Right cardiac atrium (tissue), 5 donors: ENCODE results near the gene TPD52L1. TPM values are rescaled to one million over a fixed set of nuclear protein-coding genes. Genes with fewer than 3 reads are reported as not detected.

Experiments used
- ATAC-seq, 2 donors: fragments of 200-7000 bp; cut with Tn5 transposase; one replicate each; pipeline versions ENCODE4 v1.8.0 to v1.9.1; 2020; ENCODE audit warnings: moderate library complexity in 2 of 2, mild to moderate bottlenecking in 1 of 2
- DNase-seq, 3 donors: peaks; one replicate each; pipeline ENCODE4 v3.0.0-alpha.2; 2020
- H3K27ac ChIP-seq: one replicate; pipeline ENCODE4 v1.5.1; 2013; ENCODE audit warnings: mild to moderate bottlenecking, low read length, control low read depth, moderate library complexity
- H3K27me3 ChIP-seq: one replicate; pipeline ENCODE4 v1.6.1; 2013; ENCODE audit not compliant: control insufficient read depth, insufficient read depth
- H3K4me1 ChIP-seq: one replicate; pipeline ENCODE4 v1.6.1; 2013; ENCODE audit warnings: low read length; ENCODE audit not compliant: control insufficient read depth, insufficient read depth
- H3K4me3 ChIP-seq: one replicate; pipeline ENCODE4 v1.5.1; 2013; ENCODE audit warnings: low read length, control low read depth
- H3K9me3 ChIP-seq: one replicate; pipeline ENCODE4 v1.6.1; 2013; ENCODE audit warnings: low read length; ENCODE audit not compliant: control insufficient read depth
- WGBS: extraction: QIAGEN DNeasy Blood & Tissue Kit; methylation state at CpG from one replicate; pipeline ENCODE4 v1.1.7; 2013; 5-methylcytosine and 5-hydroxymethylcytosine counted together
- intact Hi-C, 4 donors: fragments of 100-400 bp; cut with DNase I; formaldehyde crosslinking; loops; one replicate each; pipeline versions ENCODE4 v1.11.0 to v1.14.0; 2022 to 2023
- polyA plus RNA-seq: library from polyadenylated mRNA; stranded (reverse); fragments of 200-250 nt; gene quantifications from one replicate; pipeline ENCODE4 v1.2.3, GENCODE V29; 2013
- total RNA-seq, 4 donors: library from RNA; stranded (reverse); fragmentation: NEBNext Ultra II Directional; extraction: Animal tissue kit (Norgen Biotek cat#: 25700); gene quantifications; one replicate each; pipeline ENCODE4 v1.2.1, GENCODE V29; 2021
- donor health status: healthy with polysubstance abuse.
- donor health status: DM: no; HTN: yes; CAD: no.
- donor health status: DM: no; HTN: no; CAD: no.
- donor health status: DM: no; HTN: yes; CAD: no; lungs with severe emphysema.
- donor health status: DM: yes; HTN: yes; CAD: no.

Gene TPD52L1
- total and polyA plus RNA-seq, 5 donors: 14.9 to 36.1 (median 21.4) TPM

- Histone ChIP-seq H3K9me3 (no peaks in the 10 kb centered on the region), H3K4me1 (peaks cover 8% of the 10 kb centered on the region), H3K4me3 (no peak overlapping the region), H3K27ac (peak overlapping the region; percentile 45), H3K27me3 (no peaks in the 10 kb centered on the region)
- 53% methylated on average over 4 of the region's 4 CpGs for WGBS
- intact Hi-C loops: no loop called here
- ATAC-seq (peak in 1 of 2 donors; percentile 36), DNase-seq (no peak)
Measured at GRCh38 chr6:125222531-125223455, 69.2 kb downstream of the TPD52L1 start.

GRCh38 chr6:125224231-125224861 is 70.8 kb downstream of the TPD52L1 start:
- ATAC-seq (peak; percentile 52 to 89), DNase-seq (no peak)
- Histone ChIP-seq H3K4me1 (peaks cover 6% of the 10 kb centered on the region), H3K27me3 (no peaks in the 10 kb centered on the region), H3K27ac (peak overlapping the region; percentile 68), H3K9me3 (no peaks in the 10 kb centered on the region), H3K4me3 (no peak overlapping the region)
- intact Hi-C loops: no loop called here
- WGBS: 46% methylated on average over 3 of the region's 3 CpGs

- peaks cover 1% of the 10 kb centered on the region for H3K4me1 ChIP-seq
- H3K4me3 ChIP-seq: no peak overlapping the region
- WGBS: 94% methylated on average over 6 of the region's 6 CpGs
- H3K9me3 ChIP-seq: no peaks in the 10 kb centered on the region
- intact Hi-C loops: no loop called here
- H3K27me3 ChIP-seq: no peaks in the 10 kb centered on the region
- no peak overlapping the region for H3K27ac ChIP-seq
- ATAC-seq (no peak), DNase-seq (no peak)
Measured at GRCh38 chr6:125227244-125227643, 73.7 kb downstream of the TPD52L1 start.

GRCh38 chr6:125228981-125229479 is 75.5 kb downstream of the TPD52L1 start:
- H3K27me3 ChIP-seq: no peaks in the 10 kb centered on the region
- WGBS: 31% methylated on average over 6 of the region's 6 CpGs
- H3K4me3 ChIP-seq: no peak overlapping the region
- no peaks in the 10 kb centered on the region for H3K9me3 ChIP-seq
- ATAC-seq: peak in 1 of 2 donors; percentile 44
- no peak for DNase-seq
- intact Hi-C loops: no loop called here
- no peaks in the 10 kb centered on the region for H3K4me1 ChIP-seq
- H3K27ac ChIP-seq: no peak overlapping the region

- 68% methylated on average over 3 of the region's 3 CpGs for WGBS
Measured at GRCh38 chr6:125230674-125231073, 77.1 kb downstream of the TPD52L1 start.

DNA sequence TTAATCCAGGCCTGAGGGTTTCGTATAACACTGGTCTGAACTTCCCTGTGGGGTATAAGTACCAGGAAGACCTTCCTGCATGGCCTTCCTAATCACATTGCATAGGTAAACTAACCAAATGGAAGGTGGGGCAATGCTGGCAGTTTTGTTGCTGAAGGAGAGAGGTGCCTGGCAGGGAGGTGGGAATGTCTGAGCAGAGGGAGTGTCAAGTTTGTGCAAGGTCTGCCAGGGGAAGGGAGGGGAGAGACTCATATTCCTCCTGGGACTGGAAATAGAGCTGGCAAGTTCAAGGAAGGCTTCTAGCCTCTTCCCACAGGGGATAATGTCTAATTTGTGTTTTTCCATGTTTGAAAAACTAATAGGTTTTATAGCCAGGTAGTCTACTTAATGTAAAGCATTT is 77.6 kb downstream of the TPD52L1 start:
- intact Hi-C loops: no loop called here
- Histone ChIP-seq H3K27ac (no peak overlapping the region), H3K4me1 (no peaks in the 10 kb centered on the region), H3K9me3 (no peaks in the 10 kb centered on the region), H3K27me3 (no peaks in the 10 kb centered on the region), H3K4me3 (no peak overlapping the region)
- 92% methylated on average over 1 of the region's 1 CpG for WGBS
- DNase-seq: no peak
- ATAC-seq: peak; percentile 39 to 48

More at GRCh38 chr6:125230674-125231073, 77.1 kb downstream of the TPD52L1 start:
- H3K4me1 ChIP-seq: no peaks in the 10 kb centered on the region
- no peak overlapping the region for H3K4me3 ChIP-seq
- no peak overlapping the region for H3K27ac ChIP-seq
- ATAC-seq (no peak), DNase-seq (no peak)
- intact Hi-C loops: no loop called here
- H3K9me3 ChIP-seq: no peaks in the 10 kb centered on the region
- H3K27me3 ChIP-seq: no peaks in the 10 kb centered on the region

DNA sequence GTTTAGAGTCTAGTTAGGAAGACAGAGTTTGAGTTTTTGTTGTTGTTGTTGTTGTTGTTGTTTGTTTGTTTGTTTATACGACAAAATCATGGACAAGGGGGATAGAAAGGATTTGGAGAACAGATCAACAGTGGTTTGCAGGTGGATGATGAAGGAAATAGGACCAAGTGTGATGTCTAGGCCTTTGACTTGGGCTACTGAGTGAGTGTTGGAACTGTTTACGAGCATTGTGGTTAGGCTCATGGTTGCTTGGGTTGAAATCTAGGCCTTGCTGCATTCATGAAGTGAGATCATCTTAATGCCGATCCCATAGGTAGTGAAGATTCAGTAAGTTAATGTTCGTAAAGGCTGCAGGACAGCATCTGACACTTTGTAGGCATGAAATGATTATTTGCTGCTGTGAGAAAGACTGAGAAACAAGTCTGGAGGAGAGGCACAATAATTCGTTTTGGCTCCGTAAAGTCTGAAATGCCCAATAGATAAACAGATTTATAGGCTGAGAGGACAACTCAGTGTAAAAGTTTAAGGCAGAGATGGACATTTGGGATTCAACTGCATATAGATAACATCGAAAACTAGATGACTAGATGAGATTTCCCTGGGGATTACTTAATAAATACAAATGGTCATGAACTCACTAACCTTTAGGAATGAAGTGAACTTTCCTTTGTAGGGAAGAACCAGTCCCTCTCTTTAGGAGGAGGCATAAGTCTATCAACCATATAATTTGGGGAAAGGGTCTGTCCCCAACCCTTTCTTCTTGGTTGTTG is 78.2 kb downstream of the TPD52L1 start:
- Histone ChIP-seq H3K9me3 (no peaks in the 10 kb centered on the region), H3K27me3 (no peaks in the 10 kb centered on the region), H3K4me1 (no peaks in the 10 kb centered on the region), H3K4me3 (no peak overlapping the region), H3K27ac (no peak overlapping the region)
- ATAC-seq (no peak), DNase-seq (no peak)
- 94% methylated on average over 7 of the region's 7 CpGs for WGBS
- intact Hi-C loops: no loop called here

- Histone ChIP-seq H3K4me3 (no peak overlapping the region), H3K27me3 (no peaks in the 10 kb centered on the region), H3K27ac (no peak overlapping the region), H3K4me1 (no peaks in the 10 kb centered on the region), H3K9me3 (no peaks in the 10 kb centered on the region)
- ATAC-seq (no peak), DNase-seq (no peak)
- intact Hi-C loops: no loop called here
- 70% methylated on average over 1 of the region's 1 CpG for WGBS
Measured at GRCh38 chr6:125232466-125232865, 78.9 kb downstream of the TPD52L1 start.

GRCh38 chr6:125233202-125233601 is 79.6 kb downstream of the TPD52L1 start:
- Histone ChIP-seq H3K4me1 (no peaks in the 10 kb centered on the region), H3K4me3 (no peak overlapping the region), H3K27me3 (no peaks in the 10 kb centered on the region), H3K27ac (no peak overlapping the region), H3K9me3 (no peaks in the 10 kb centered on the region)
- no peak for ATAC-seq
- DNase-seq: no peak
- WGBS: 74% methylated on average over 3 of the region's 3 CpGs
- intact Hi-C loops: no loop called here

DNA sequence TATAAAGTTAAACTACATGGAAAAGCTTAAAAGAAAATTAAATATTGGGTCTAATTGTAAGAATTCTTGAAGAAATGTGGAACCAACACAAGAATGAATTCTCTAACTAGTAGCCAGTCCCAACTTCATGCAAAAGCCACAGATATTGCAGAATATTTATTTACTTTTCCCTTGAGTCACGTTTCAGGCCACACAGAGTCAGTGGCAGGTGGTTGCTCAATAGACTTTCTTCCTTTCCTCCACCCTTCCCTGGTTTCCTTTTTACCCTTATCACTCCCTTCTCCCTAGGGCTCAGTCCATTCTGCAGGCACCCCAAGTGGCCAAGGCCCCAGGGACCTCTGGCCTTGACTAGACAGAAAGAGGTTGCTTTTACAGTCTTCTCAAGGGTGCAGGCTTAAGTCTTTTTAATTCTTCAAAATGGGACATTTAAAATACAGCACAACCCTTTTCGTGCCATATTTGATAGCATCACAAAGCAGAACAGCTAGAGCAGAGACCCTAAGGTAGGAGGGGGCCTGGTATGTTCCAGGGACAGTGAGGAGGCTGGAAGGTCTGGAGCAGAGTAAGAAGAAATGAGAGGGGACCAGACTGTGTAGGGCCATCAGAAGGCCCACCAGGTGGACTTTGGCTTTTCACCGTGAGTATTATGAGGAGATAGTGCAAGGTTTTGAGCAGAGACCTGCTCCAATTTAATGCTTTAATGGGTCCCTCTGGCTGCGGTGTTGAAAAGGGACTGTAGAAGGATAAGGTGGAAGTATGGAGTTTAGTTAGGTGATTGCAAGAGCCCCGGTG is 83.2 kb downstream of the TPD52L1 start:
- intact Hi-C loops: no loop called here
- no peak for ATAC-seq

More for the DNA sequence above, 83.2 kb downstream of the TPD52L1 start:
- no peak overlapping the region for H3K27ac ChIP-seq
- no peak overlapping the region for H3K4me3 ChIP-seq
- no peak for DNase-seq
- H3K27me3 ChIP-seq: no peaks in the 10 kb centered on the region
- H3K4me1 ChIP-seq: no peaks in the 10 kb centered on the region
- H3K9me3 ChIP-seq: no peaks in the 10 kb centered on the region
- 80% methylated on average over 5 of the region's 5 CpGs for WGBS
